GM12878 (cell line): Measurements from ENCODE around the gene NTM. TPM values are rescaled to one million over a fixed set of nuclear protein-coding genes. Genes with fewer than 3 reads are reported as not detected.

ENCODE experiments used
- ATAC-seq: fragments of 200-7000 bp; cut with Tn5 transposase; 3 replicates; pipeline ENCODE4 v1.9.1; 2020; ENCODE audit warnings: mild to moderate bottlenecking, moderate library complexity
- BruUV-seq: library from RNA; stranded (reverse); fragments of 400-500 nt; replicated peaks from 2 replicates; lab custom pipeline; 2021; lab: Mats Ljungman, UMichigan
- CTCF ChIA-PET: fragments of 300-600 bp; sonication (Branson Sonifier 250); formaldehyde crosslinking; extraction: SDS; loops from one replicate; lab custom pipeline; 2021; ENCODE audit warnings: inconsistent platforms; lab: Yijun Ruan, JAX
- POLR2A ChIA-PET: fragments of 350-600 bp; formaldehyde crosslinking; extraction: SDS; loops from one replicate; lab custom pipeline; 2021; ENCODE audit warnings: inconsistent platforms; lab: Charles Lee
- RAD21 ChIA-PET: fragments of 300-600 bp; sonication (Branson Sonifier 250); formaldehyde crosslinking; loops from one replicate; lab custom pipeline; 2023; ENCODE audit warnings: antibody characterized with exemption; ENCODE audit not compliant: unreplicated experiment; lab: Charles Lee
- SMC1A ChIA-PET: fragments of 300-600 bp; sonication (Branson Sonifier 250); formaldehyde crosslinking; loops from one replicate; lab custom pipeline; 2023; ENCODE audit not compliant: unreplicated experiment, uncharacterized antibody; lab: Charles Lee
- DNase-seq: peaks from one replicate; pipeline ENCODE4 v3.0.0-alpha.2; 2011; ENCODE audit warnings: low read depth, low spot score
- FAIRE-seq: peaks from 3 replicates; lab custom pipeline; 2011; peaks lifted over from hg19 to GRCh38; lab: Jason Lieb, UNC
- H2AFZ ChIP-seq: 2 replicates; pipeline ENCODE4 v1.6.0; 2011; ENCODE audit warnings: low read depth, low read length, control low read depth; ENCODE audit not compliant: control insufficient read depth
- H3K27ac ChIP-seq: 2 replicates; pipeline ENCODE4 v1.5.1; 2011; ENCODE audit warnings: control low read depth; ENCODE audit not compliant: control insufficient read depth, insufficient read depth
- H3K27me3 ChIP-seq, 2 experiments: replicated peaks in 1 of 2; 2 replicates each; pipeline versions ENCODE4 v1.6.0 to v1.6.1; 2011; ENCODE audit warnings: low read length in 1 of 2; ENCODE audit not compliant: control insufficient read depth in 2 of 2, insufficient read depth in 2 of 2
- H3K36me3 ChIP-seq, 2 experiments: 2 replicates each; pipeline ENCODE4 v1.5.1; 2011; ENCODE audit warnings: low read length in 1 of 2; ENCODE audit not compliant: control insufficient read depth in 2 of 2, insufficient read depth in 2 of 2
- H3K4me1 ChIP-seq: 2 replicates; pipeline ENCODE4 v1.6.1; 2011; ENCODE audit warnings: mild to moderate bottlenecking, low read length, moderate library complexity, mixed read lengths; ENCODE audit not compliant: control insufficient read depth, insufficient read depth
- H3K4me2 ChIP-seq: 2 replicates; pipeline ENCODE4 v1.6.0; 2011; ENCODE audit warnings: control low read depth; ENCODE audit not compliant: control insufficient read depth, insufficient read depth
- H3K4me3 ChIP-seq: fragments of 200-600 bp; sonication (generic); 2 replicates; pipeline ENCODE4 v1.5.1; 2016
- H3K79me2 ChIP-seq: 2 replicates; pipeline ENCODE4 v1.6.0; 2011; ENCODE audit warnings: low read length; ENCODE audit not compliant: control insufficient read depth, insufficient read depth
- H3K9ac ChIP-seq: 2 replicates; pipeline ENCODE4 v1.8.0; 2011; ENCODE audit warnings: low read length, control low read depth, mixed read lengths; ENCODE audit not compliant: control insufficient read depth, insufficient read depth
- H3K9me3 ChIP-seq: replicated peaks from 3 replicates; pipeline ENCODE4 v1.5.1; 2011; ENCODE audit warnings: mild to moderate bottlenecking, low read length; ENCODE audit not compliant: control insufficient read depth, insufficient read depth
- H4K20me1 ChIP-seq: 2 replicates; pipeline ENCODE4 v1.6.0; 2011; ENCODE audit not compliant: control insufficient read depth, insufficient read depth
- ATF2 ChIP-seq: IDR thresholded peaks from 2 replicates; pipeline ENCODE4 v1.6.1; 2012; ENCODE audit warnings: low read length, inconsistent platforms
- BCL3 ChIP-seq: IDR thresholded peaks from 2 replicates; pipeline ENCODE4 v1.6.1; 2011; ENCODE audit warnings: borderline replicate concordance, low read depth, mild to moderate bottlenecking, moderate library complexity, low read length; ENCODE audit not compliant: insufficient read depth, poor library complexity, severe bottlenecking
- CEBPB ChIP-seq, 2 experiments: fragments of 150-350 bp in 1 of 2; IDR thresholded peaks; 2 replicates each; pipeline ENCODE4 v1.6.1; 2012 to 2014; ENCODE audit warnings: low read depth in 2 of 2, low read length in 2 of 2, borderline replicate concordance in 1 of 2, inconsistent platforms in 1 of 2
- MEF2B ChIP-seq: fragments of 450-650 bp; IDR thresholded peaks from 2 replicates; pipeline ENCODE4 v1.6.1; 2018; ENCODE audit warnings: mild to moderate bottlenecking, moderate library complexity; ENCODE audit not compliant: partially characterized antibody, poor library complexity, severe bottlenecking
- NRF1 ChIP-seq: conservative IDR thresholded peaks from 2 replicates; pipeline ENCODE4 v1.6.1; 2011; ENCODE audit warnings: mild to moderate bottlenecking, low read depth, low read length, improper control_type of control experiment
- RELB ChIP-seq: fragments of 450-650 bp; IDR thresholded peaks from 2 replicates; pipeline ENCODE4 v1.6.1; 2017; ENCODE audit warnings: low read depth, mild to moderate bottlenecking, moderate library complexity
- SIN3A ChIP-seq: IDR thresholded peaks from 2 replicates; pipeline ENCODE4 v1.6.1; 2012; ENCODE audit warnings: low read depth, low read length, improper control_type of control experiment
- SUZ12 ChIP-seq: fragments of 200-600 bp; sonication (generic); IDR thresholded peaks from one replicate; pipeline ENCODE4 v1.6.1; 2018; ENCODE audit warnings: antibody characterized with exemption, mild to moderate bottlenecking; ENCODE audit not compliant: unreplicated experiment
- ZNF384 ChIP-seq: IDR thresholded peaks from 2 replicates; pipeline ENCODE4 v1.6.1; 2012; ENCODE audit warnings: low read depth, mild to moderate bottlenecking, low read length, improper control_type of control experiment, borderline replicate concordance
- WGBS: methylation state at CpG from one replicate; pipeline ENCODE4 v1.1.6; 2016; ENCODE audit warnings: low lambda C conversion rate; ENCODE audit not compliant: insufficient replicate concordance, insufficient coverage; ENCODE audit errors: missing lambda C conversion rate; 5-methylcytosine and 5-hydroxymethylcytosine counted together
- in situ Hi-C: fragments of 300-500 bp; cut with MboI; formaldehyde crosslinking; loops from 9 replicates; pipeline ENCODE4 v1.14.3; 2018; ENCODE audit warnings: mixed read lengths
- intact Hi-C: fragments of 100-400 bp; cut with micrococcal nuclease; formaldehyde crosslinking; loops from one replicate; pipeline ENCODE4 v1.14.2; 2022; ENCODE audit not compliant: unreplicated experiment
- polyA plus RNA-seq, 11 experiments: library from polyadenylated mRNA; depleted of rRNA in 4 of 11; unstranded in 6 of 11; stranded (reverse) in 5 of 11; fragments of >200 nt; fragmentation: Nextera tagmentation in 4 of 11; fragmentation: Illumina TruSeq in 1 of 11; extraction: Ambion mirVana in 4 of 11; extraction: Trizol in 1 of 11; gene quantifications; 1 replicate in 1 of 11; 2 replicates in 10 of 11; pipeline versions ENCODE4 v1.2.1 to v1.2.3, GENCODE V29; 2011 to 2016; ENCODE audit warnings: inconsistent platforms in 2 of 11, missing spikeins in 2 of 11, low read depth in 1 of 11
- total RNA-seq, 4 experiments: library from RNA; depleted of rRNA in 3 of 4; stranded (reverse); fragments of >200 nt in 3 of 4; fragmentation: Illumina TruSeq in 1 of 4; extraction: Trizol in 1 of 4; gene quantifications; 2 replicates each; pipeline versions ENCODE4 v1.2.1 to v1.2.3, GENCODE V29; 2013 to 2021
- TF ChIP-seq, protein P1 (sequence below): fragments of 450-650 bp; IDR thresholded peaks from 2 replicates; pipeline ENCODE4 v1.6.1; 2017; ENCODE audit warnings: mild to moderate bottlenecking, moderate library complexity
- TF ChIP-seq, protein P2 (sequence below): fragments of 450-650 bp; IDR thresholded peaks from 2 replicates; pipeline ENCODE4 v1.6.1; 2018; ENCODE audit warnings: mild to moderate bottlenecking, low read depth, moderate library complexity; ENCODE audit not compliant: partially characterized antibody

The NTM gene
- total and polyA plus RNA-seq, 10 of the 15 experiments (the other 5 are each of a cell fraction or from before 2014, with no cell fraction given): not detected

GRCh38 chr11:132330515-132330914 lies 960.1 kb downstream of the NTM start:
- ChIA-PET POLR2A (no interaction called here), CTCF (interaction anchor here (1.8 kb wide), 1 partner anchor 18 kb away, joined by 5 read pairs; no protein-coding TSS in a partner anchor), SMC1A (no interaction called here), RAD21 (no interaction called here)
- 17% methylated on average over 7 of the region's 7 CpGs for WGBS
- no peak overlapping the region for H3K9ac ChIP-seq
- H3K27me3 ChIP-seq: peaks cover 0 to 3% of the 10 kb centered on the region in 2 experiments; a peak in 1 of 4 replicates
- H4K20me1 ChIP-seq: no peaks in the 10 kb centered on the region
- no peak overlapping the region for H3K4me2 ChIP-seq
- DNase-seq (no peak), ATAC-seq (no peak), FAIRE-seq (no peak)
- BruUV-seq: no TSS peak
- H3K4me1 ChIP-seq: no peaks in the 10 kb centered on the region
- H3K36me3 ChIP-seq: no peaks in the 10 kb centered on the region
- no peaks in the 10 kb centered on the region for H3K9me3 ChIP-seq
- H2AFZ ChIP-seq: no peak overlapping the region
- in situ Hi-C loops: no loop called here
- no peak overlapping the region for H3K27ac ChIP-seq
- no peaks in the 10 kb centered on the region for H3K79me2 ChIP-seq
- H3K4me3 ChIP-seq: no peak overlapping the region
- intact Hi-C loops: no loop called here
- TF ChIP-seq, protein P1, sequence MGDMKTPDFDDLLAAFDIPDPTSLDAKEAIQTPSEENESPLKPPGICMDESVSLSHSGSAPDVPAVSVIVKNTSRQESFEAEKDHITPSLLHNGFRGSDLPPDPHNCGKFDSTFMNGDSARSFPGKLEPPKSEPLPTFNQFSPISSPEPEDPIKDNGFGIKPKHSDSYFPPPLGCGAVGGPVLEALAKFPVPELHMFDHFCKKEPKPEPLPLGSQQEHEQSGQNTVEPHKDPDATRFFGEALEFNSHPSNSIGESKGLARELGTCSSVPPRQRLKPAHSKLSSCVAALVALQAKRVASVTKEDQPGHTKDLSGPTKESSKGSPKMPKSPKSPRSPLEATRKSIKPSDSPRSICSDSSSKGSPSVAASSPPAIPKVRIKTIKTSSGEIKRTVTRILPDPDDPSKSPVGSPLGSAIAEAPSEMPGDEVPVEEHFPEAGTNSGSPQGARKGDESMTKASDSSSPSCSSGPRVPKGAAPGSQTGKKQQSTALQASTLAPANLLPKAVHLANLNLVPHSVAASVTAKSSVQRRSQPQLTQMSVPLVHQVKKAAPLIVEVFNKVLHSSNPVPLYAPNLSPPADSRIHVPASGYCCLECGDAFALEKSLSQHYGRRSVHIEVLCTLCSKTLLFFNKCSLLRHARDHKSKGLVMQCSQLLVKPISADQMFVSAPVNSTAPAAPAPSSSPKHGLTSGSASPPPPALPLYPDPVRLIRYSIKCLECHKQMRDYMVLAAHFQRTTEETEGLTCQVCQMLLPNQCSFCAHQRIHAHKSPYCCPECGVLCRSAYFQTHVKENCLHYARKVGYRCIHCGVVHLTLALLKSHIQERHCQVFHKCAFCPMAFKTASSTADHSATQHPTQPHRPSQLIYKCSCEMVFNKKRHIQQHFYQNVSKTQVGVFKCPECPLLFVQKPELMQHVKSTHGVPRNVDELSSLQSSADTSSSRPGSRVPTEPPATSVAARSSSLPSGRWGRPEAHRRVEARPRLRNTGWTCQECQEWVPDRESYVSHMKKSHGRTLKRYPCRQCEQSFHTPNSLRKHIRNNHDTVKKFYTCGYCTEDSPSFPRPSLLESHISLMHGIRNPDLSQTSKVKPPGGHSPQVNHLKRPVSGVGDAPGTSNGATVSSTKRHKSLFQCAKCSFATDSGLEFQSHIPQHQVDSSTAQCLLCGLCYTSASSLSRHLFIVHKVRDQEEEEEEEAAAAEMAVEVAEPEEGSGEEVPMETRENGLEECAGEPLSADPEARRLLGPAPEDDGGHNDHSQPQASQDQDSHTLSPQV: no peak
- TF ChIP-seq SUZ12 (no peak), SIN3A (no peak), MEF2B (no peak), CEBPB (IDR thresholded peaks at IDR 0.05; ENCODE audit: borderline replicate concordance in 1 of 2, low read depth in 2 of 2, low read length in 2 of 2) (no peak), ATF2 (no peak), NRF1 (no peak), ZNF384 (no peak), RELB (no peak), BCL3 (no peak)
- TF ChIP-seq, protein P2, sequence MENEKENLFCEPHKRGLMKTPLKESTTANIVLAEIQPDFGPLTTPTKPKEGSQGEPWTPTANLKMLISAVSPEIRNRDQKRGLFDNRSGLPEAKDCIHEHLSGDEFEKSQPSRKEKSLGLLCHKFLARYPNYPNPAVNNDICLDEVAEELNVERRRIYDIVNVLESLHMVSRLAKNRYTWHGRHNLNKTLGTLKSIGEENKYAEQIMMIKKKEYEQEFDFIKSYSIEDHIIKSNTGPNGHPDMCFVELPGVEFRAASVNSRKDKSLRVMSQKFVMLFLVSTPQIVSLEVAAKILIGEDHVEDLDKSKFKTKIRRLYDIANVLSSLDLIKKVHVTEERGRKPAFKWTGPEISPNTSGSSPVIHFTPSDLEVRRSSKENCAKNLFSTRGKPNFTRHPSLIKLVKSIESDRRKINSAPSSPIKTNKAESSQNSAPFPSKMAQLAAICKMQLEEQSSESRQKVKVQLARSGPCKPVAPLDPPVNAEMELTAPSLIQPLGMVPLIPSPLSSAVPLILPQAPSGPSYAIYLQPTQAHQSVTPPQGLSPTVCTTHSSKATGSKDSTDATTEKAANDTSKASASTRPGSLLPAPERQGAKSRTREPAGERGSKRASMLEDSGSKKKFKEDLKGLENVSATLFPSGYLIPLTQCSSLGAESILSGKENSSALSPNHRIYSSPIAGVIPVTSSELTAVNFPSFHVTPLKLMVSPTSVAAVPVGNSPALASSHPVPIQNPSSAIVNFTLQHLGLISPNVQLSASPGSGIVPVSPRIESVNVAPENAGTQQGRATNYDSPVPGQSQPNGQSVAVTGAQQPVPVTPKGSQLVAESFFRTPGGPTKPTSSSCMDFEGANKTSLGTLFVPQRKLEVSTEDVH: no peak
